Stimulated activated CD8-positive, alpha-beta memory T cell treated with anti-CD3 and anti-CD28 coated beads, Interleukin-12 subunit alpha, Interleukin-12 subunit beta, amount 100 ng/mL, for 24 hours (primary cell): ENCODE measurements around the gene TBX3.

Source experiments
- DNase-seq: peaks from one replicate; pipeline ENCODE4 v3.0.0-alpha.2; 2020; ENCODE audit errors: extremely low read depth

TBX3 gene

DNA sequence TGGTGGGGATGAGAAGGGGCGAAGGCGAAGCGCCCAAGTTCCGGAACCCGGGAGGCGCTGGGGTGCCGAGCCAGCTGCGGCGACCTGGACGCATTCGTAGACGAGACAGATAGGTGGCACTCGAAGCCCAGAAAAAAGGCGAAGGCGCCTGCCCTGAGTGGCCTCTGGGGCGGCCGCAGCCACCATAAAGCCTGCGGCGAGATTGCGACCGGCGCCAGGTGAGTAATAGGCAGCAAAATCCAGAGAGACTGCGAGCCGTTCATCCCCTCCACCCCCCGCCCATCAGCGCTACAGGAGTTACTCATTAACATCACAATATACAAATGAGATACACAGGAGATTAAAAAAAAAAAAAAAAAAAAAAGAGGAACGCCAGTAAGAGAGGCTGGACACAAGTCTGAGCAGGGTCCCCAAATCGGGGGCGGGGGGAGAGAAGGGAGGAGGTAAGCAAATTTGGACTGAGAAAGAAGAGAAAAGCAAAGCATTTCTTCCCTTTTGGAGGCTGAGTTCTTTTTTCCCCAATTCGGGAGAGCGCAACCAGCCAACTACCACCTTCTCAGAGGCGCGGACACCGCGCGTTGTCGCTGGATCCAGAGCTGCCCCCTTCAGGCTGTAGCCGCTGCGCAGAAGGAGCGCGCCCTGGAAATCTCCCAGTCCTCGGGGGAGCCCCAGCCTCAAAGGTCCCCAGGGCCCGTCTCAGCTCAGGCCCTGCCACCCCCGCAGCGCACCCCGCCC lies 15.7 kb downstream of the TBX3 start:
- DNase-seq: no peak

DNA sequence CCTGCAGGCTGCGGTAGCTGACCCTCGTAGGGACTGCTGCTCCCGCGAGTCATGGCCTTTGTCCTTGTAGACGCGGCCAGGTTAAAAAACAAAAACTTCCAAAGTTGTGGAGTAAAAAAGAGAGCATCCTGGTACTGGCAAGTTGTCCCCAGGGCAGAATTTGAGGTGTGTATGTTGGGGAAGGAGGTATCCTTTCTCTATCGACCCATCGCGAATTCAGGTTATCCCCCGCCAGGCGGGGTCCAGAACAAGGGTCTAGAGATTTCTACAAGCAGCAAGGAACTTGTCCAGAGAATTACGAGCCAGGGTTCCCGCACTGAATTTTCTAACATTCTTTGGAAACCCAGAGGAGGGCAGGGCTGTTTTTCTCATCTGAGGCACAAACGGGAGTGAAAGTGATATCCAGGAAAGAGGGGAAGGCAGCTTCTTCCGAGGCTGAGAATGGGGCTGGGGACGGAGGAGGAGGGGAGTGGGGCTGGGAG lies 16.3 kb downstream of the TBX3 start:
- no peak for DNase-seq

DNA sequence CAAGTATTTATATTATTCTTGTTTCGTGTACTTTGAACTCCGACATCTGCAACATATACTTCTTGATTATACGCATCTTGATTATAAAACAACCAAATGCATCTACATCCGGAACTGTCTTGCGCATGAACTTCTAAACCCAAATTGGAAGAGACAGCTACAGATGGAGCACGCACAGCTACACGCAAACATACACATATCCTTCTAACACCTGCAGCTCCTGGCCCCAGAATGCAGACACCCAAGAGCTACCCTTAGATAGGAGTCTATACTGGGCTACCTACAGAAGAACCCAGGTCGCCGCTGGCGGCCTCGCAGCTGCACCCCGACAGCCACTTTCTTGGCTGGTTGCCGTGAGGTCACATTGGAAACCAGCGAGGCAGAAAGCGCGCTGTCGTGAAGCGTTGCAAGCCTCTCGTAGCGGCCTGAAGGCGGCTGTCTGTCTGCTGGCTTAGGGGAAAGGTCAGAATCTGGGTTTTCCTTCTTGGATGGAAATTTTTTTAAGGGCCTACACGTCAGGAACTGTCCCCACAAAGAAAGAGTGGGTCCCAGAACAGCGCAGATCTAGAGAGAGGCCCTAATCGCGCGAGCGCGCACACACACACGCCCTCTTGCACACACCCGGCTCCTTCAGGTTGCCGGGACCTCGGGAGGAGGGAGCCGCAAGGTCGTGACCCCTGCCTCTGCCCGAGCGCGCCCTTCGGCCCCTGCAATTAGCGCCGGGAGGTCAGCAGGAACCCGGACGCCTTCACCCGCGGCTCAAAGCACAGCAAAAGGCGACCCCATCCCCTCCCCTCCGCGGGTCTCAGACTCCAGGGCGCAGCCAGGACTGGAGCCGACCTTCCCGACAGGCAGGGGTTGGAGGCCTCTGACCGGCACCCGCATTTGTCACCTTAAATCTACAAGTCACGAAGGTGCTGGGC lies 17.0 kb downstream of the TBX3 start:
- DNase-seq: no peak

DNA sequence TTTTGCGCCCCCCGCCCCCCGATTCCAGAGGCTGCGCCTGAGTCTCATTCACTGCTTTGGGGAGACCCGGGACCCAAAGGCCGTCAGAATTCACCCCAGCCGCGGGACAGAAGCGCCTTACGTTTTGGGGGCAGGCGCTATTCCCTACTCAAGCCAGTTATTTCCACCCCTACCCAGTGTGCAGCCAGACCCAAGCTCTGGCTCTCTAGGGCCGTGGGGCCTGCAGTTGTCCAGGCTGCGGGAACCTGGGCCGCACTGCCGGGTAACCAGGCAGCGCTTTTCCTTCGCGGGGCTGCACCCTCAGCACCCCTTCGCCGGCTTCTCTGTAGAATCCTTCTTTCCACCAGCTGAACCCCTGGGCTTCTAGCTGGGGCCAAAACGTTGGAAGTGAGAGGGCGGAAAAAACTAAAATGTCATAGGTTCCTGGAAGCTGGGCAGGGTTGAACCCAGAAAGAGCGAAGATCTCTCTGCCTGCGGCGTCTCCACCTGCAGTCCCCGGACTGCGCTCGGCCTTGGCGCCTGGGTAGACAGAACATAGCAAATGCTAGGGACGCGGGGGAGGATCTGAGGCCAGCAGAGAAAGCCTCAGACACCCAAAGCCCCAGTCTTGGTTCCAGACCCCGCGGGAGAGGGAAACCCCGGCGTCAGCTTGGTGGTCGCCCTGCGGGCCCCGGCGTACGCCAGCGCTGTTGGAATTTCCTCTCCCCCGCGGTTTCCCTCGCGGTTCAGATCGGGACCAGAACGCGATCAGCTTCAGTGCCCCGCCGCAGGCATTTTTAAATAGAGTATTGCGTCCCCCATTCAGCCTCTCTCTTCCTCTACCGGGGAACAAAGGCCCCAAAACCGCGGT lies 18.3 kb downstream of the TBX3 start:
- DNase-seq: no peak

DNA sequence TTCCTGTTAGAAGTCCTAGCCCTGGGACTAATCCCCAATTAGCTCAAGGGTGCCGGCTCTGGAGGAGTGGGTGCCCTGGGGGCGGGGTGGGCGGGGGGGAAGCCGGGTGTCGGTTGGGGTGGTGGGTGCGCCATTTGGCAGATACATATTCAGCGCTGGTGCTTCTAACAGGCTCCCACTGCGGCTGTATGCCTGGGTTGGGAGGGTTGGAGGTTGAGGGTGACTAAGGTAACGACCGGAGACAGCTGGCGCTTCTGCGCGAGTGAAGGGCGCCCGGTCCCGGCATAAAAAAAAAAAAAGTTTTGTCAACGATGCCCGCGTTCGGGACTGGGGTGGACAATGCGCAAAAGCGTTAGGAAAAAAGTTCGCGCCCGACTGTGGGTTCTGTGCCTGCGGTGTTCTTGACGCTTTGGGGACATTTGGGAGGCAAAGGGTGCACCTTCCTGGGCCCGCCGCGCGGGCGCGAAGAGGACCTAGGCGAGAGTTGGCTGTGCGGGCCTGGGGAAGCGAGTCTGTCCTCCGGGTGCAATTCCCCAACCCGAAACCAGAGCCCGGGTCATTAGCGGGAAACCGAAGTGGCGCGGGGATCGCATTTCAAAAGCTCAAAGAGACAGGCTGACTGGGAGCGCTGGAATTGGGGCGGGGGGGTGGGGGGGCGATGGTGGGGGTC lies 19.2 kb downstream of the TBX3 start:
- no peak for DNase-seq

DNA sequence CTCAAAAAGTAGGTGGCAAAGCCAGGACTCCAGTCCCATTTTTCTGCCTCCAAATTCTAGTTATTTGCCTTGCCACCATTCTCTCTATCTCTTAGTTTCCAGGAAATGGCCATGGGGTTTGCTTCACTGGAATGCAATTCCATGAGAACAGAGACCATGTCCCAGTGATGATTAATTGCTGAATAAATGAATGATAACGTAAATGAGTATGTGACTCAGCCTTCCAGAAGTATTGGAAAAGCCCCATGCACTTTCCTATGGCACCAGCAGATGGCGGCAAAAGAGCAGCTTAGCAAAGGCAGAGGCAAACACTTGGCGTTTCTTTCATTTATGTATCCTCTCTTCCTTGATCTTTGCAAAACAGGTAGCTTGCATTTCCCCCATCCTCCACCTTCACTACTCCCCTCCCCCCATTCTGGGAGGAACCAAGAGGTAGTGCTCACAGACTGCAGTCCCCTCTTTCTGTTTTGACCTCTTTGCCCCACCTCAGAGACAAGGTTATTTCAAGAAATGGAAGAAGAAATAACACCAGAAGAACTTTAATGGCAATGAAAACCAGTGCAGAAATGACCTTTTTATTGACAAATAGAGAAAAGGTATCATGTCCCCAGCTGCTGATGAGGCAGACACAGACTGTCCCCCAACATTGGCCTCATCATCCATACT lies 21.3 kb downstream of the TBX3 start:
- peak; percentile 16 for DNase-seq

DNA sequence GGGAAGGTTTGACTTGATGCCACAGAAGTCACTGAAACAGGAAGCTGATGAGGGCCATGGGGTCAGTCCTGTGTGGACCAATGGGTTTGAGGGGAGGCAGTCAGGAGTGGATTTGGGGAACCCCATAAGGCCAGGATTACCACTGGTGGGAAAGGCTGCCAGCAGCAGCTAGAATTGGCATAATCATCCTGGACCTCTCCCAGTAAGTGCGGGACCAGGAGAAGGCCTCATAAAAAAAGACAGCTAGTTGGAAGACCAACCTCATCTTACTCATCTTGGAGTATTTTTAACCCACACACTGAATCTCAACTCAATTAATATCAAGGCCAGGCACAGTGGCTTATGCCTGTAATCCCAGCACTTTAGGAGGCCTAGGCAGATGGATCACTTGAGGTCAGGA lies 22.7 kb downstream of the TBX3 start:
- DNase-seq: no peak

DNA sequence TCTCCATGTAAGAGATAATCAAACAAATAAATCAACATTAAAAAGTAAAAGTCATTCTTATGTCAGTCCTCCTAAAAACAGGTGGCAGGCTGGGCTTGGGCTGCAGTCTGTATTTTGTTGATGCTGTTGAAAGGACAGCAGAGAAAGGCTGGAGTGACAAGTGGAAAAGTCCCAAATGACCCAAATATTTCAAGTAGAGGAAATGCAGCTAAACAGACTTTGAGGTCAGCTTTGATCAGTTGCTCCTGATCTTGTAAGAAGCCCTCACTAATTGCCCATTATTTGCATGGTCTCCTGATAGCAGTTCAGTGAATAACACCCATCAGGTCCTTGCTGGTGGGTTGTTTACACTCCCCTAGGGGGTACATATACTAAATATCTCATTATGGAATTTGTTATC lies 24.9 kb downstream of the TBX3 start:
- no peak for DNase-seq

DNA sequence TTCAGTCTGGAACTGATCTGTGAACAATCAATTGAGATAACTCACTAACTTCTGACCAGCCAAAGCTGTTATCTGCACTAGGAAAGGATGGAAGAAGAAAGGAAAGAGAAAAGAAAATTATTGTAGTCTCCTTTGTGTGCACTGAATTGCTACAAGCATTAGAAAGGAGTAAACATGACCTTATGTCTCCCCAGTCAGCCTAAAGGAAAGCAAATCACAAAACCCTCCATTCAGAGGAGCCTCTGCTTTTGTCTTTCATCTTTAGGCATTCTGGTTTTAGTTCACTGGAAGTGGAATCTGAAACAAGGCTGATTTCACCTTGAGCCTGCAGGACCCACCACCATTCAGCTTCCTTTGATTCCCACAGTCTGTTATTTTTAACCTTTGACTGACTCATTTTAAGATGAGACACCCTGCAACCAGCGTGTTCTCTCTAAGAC lies 26.0 kb downstream of the TBX3 start:
- DNase-seq: no peak

DNA sequence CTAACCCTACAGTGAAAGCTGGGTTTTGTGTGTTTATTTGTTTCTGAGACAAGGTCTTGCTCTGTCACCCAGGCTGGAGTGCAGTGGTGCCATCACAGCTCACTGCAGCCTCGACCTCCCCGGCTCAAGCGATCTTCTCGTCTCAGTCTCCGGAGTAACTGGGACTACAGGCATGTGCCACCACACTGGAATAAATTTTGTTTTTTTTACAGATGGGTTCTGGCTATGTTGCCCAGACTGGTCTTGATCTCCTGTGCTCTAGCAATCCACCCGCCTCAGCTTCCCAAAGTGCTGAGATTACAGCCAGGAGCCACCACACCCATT lies 26.4 kb downstream of the TBX3 start:
- DNase-seq: no peak

DNA sequence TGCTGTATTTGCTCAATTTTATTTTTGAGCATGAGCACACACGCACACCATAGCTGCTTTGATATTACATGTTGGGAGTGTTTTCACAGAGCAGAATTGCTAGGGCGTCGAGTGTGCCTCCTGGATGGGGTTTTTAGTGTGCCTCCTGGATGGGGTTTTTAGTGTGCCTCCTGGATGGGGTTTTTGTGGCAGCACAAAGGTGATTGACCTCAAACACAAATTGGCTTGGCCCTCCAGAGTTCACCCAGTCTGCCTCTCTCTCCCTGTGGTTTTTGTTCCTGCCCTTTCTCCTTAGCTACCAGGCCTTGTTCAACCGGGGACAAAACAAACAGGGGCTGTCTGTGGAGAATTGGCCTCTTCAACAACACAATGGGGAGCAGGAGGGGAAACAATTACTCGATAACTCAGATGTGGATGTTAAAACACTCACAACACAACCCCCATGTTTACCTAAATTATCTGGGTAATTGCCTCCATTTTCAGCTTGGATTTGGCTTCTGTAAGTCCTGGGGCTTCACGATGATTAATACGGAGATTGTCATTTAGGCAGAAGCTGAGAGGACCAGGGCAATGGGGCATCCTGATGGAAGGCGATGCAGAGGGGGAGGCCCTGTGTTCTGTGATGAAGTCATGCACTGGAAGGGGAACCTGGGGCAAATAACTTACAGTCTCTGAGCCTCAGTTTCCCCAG lies 26.9 kb downstream of the TBX3 start:
- no peak for DNase-seq

DNA sequence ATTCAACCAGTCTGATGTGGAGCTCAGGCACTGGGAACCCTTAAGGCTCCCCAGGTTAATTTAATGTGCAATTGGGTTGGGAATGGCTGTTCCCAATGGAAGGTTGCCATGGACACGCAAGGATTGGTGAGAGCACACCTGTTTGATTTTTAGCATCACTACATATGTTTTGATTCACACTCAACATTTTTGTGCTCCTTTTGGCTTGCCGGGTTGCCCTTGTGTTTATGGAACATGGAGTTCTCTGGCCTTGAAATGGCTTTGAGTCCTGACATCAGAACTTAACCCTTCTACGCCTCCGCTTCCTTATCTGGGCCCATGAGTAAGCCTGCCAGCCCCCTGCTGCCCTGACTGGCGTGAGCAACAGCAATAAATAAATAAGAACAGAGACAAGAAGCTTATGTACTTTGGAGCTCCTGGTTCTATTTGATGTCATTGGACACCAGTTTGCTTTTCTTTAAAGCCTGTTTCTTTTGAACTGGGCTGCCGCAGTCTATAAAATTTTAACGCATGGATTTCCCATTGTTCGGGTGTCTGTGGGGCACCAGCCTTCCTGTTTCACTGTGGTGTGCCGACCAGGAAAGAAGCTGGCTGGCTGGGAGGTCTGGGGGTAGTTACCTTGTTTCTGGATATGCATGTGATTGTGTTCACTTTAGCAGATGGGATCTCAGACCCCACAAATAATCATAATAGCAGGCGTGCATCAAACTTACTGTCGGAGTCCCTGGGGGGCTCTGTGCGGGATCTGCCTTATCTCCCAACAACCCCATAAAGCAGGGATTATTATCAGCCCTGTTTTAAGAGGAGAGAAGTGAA lies 27.8 kb downstream of the TBX3 start:
- DNase-seq: no peak

DNA sequence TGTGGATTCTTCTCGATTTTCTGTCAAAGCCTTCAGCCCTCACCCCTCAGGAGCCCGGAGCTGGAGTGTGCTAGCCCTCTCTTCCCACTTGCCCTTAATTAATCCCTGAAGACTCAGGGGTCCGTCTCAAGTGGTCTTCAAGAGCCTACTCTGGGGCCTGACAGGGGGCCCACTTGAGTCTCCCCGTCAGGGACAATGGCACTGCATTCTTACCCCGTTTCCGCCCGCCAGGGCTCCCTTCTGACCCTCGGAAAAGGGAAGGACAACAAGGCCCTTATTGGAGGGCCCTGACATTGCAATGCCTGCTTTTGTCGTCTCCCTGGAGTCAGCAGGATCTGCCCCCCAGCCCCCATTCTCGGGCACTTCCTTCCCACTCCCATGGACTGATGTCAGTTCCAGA lies 34.4 kb downstream of the TBX3 start:
- no peak for DNase-seq

DNA sequence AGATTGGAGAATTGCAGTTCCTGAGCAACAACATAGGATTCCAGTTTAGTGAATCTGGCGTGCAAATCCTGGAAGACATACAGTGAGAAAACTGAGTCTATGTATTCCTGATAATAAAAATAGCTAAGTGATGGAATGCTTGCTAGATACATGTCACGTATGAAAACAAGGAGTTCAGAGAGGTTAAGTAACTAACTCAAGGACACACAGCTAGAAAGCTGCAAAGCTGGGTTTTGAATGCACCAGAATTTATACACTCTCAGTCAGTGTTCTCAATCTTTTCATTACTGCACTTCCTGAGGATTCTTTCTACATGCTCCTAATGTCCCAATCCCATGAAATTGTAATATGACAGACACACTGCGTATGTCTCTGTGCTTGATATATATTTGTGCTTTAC lies 35.3 kb downstream of the TBX3 start:
- no peak for DNase-seq

DNA sequence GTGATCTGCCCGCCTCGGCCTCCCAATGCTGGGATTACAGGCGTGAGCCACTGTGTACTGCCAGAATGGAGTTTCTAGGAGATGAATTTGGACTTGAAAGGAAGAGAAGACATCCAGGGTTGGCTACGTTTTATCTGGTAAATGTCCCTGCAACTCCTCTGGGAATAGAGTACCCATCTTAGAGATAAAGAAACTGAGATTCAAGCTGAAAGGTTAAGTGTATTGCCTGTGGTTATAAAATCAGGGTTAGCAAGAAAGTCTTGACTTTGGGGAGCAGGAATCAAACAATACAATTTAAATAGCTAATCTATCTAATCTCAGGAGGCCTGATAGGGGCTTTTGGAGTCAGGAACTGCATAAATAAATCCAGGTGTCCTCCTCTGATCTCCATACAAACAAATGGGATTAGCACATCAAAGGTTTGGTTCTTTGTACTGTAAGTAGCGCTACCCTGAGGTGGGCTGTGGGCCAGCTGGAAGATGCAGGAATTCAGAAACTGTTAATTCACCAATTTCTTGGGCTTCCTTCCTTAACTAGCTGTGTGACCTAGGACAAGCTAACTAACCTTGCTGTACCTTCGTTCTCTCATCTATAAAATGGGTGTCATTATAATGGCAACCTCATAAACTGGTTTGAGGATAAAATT lies 45.1 kb downstream of the TBX3 start:
- no peak for DNase-seq

DNA sequence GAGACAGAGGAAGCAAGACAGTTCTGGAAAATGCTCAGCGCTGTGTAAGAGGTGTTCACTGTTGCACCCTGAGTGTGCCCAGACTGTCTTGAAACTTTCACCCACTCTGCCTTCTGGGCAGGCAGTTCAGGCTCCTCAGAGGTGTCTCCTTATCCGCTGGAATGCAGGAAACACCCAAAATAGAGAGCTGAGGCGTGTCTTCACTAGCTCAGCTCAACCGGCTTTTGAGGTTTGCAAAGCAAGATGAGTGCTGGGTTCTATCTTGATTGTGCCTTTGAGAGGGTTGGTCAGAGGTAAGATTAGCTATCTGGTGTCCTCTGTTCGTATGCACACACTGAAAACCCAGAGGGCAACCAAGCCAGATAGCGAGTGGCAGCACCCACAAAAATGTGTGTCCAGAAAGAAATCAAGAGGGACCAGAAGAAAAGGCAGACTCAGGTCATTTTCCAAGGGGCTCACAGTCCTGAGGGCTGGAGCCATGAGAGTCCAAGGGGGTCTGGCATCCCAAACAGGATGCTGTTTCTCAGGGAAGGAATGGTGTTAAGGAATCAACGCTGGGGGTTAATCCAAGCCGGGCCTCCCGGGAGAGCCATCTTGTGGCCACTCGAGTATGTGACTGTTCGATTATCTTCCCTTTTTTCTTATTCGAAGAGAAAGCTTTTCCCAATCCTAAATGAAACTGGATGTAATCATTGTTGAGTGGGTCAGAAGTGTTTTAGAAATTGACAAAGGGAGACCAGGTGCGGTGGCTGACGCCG lies 47.1 kb downstream of the TBX3 start:
- DNase-seq: no peak

DNA sequence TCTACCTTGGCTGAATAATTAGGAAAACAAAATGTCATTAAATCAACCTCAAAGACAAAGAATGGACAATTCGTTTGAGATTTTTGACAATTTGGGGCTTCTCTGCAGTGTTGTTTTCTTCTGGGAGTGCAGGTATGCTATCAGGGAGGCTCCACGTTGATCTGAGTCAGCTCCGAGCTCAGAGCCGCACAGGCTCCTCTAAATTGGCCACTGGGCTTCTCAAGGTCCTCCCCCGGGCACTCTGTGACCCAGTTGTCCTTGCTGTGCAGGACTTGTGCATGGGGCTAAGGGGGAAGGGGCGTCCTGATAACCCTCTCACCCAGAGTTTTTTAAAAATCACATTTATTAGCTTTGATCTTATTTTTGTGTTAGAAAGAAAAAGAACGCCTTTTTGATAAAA lies 52.7 kb downstream of the TBX3 start:
- no peak for DNase-seq

DNA sequence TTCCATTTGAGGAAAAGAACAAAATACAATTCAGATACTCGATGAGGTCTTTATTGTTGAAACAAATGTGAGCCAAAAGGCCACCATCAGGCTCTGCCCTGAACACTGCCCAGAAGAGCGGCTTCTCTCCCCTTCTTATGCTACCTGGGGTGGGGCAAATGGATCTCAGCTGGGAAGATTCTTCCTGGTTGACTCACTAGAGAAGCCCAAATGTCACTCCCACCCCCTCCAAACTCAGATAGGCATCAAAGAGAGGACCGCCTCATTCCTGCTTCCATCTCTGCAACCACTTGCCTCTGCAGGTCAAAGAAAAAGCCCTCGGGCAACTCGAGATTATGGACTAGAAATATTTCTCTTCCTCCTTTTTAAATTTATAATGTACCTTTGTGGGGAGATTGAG lies 55.8 kb downstream of the TBX3 start:
- no peak for DNase-seq
